NCI-H69 (cell line): ENCODE measurements around the gene KLF7.
"Not testable (repeated sequence)": the region's sequence is repeated elsewhere in the genome, so short reads cannot be mapped to it uniquely, and the experiment has no call there.

Source experiments
- DNase-seq: peaks from one replicate; lab custom pipeline; 2025; lab: John Stamatoyannopoulos, UW

KLF7 gene

GRCh38 chr2:207064128-207064690 is 101.5 kb downstream of the KLF7 start:
- no peak for DNase-seq

DNA sequence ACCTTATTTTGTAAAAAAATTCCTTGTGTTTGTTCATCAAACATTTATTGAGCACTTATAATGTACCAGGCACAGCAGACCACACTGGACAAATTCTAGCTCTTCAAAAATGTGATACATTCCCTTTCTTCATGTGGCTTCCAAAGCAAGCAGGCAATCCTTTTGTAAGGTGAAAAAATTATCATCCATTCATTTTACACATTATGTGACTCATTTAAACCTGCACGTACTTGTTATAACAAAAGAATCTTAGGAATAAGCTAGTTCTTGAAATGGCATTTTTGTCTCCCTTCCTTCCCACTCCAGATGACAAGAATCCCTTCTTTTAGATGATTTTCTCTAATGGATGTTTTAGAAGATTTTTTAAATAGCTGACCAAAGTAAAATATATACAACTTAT is 104.6 kb downstream of the KLF7 start:
- DNase-seq = no peak

GRCh38 chr2:207055257-207055656 is 110.5 kb downstream of the KLF7 start:
- DNase-seq = no peak

DNA sequence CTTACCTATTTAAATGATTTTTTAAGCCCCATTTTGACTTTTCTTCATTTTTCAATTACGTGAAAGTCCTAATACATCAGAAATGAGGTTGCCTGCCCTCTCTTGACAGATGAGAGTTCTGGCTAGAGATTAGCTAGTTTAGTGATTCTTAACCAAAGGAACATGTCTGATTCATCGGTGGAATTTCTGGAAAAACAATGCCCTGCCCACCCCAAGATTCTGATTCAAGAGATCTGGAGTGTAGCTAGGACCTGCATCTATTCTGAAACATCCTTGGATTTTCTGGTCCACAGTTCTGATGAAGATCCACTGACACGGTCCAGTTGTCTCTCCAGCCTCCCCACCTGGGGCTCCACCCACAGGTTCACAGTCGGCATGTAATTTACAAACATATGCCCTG is 111.2 kb downstream of the KLF7 start:
- DNase-seq = no peak

DNA sequence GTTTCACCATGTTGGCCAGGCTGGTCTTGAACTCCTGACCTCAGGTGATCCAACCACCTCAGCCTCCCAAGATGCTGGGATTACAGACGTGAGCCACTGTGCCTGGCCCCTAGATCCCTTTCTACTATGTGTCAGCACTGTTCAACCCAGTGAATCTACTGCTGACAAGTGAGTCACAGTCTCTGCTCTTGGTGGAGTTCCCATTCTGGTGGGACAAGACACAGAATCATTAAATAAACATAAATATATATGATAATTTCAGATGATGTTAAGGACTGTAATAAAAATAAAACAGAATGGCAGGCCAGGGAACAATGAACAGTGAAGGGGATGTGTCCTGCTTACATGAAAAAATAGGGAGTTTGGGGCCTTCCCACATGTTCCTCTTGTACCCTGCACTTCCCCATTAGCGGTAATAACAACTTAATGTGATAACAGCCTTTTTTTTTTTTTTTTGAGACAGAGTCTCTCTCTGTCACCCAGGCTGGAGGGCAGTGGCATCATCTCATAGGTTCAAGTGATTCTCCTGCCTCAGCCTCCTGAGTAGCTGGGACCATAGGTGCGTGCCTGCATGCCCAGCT is 114.3 kb downstream of the KLF7 start:
- DNase-seq = no peak

DNA sequence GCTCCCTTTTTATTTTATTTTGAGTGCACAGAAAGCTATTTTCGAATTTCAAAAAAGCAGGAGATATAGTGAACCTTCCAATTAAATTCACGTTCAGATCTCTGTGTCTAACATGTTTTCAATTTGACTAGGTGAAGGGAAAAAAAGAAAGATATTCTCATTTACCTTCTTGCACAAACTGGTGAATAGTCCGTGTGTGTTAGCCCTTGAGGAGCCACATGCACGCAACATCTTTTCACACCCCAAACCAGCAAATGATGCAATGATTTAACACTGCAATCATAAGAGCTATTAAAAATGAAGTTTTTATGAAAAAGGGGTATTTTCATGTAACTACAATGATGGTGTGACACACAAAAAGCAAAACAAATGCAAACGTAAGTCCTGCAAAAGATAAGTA is 116.6 kb downstream of the KLF7 start:
- DNase-seq = no peak

- DNase-seq = no peak
Measured at GRCh38 chr2:207048416-207048815, 117.3 kb downstream of the KLF7 start.

DNA sequence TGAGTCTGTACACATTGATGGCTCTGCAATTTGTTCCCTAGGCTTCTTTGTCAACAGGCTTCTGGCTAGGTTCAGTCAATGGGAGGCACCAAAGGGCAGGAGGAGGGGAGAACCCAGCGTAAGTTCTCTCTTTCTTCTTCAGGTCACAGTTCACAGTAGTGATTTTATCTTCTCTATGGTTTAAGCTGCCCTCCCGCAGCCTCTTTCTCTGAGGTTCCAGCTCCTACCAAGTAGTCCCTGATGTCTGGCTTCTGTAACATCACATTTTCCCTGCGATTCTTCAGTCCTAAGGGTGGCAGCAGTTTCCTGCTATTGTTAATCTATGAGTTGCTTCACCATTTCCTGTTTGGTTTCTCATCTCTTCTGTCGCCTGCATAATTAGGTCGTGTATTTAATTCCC is 119.0 kb downstream of the KLF7 start:
- peak; percentile 59 for DNase-seq

GRCh38 chr2:207045531-207045930 is 120.2 kb downstream of the KLF7 start:
- no peak for DNase-seq

- DNase-seq = peak; percentile 75
Measured at GRCh38 chr2:207044379-207045362, 121.1 kb downstream of the KLF7 start.

GRCh38 chr2:207042841-207043240 is 122.9 kb downstream of the KLF7 start:
- peak; percentile 91 for DNase-seq

DNA sequence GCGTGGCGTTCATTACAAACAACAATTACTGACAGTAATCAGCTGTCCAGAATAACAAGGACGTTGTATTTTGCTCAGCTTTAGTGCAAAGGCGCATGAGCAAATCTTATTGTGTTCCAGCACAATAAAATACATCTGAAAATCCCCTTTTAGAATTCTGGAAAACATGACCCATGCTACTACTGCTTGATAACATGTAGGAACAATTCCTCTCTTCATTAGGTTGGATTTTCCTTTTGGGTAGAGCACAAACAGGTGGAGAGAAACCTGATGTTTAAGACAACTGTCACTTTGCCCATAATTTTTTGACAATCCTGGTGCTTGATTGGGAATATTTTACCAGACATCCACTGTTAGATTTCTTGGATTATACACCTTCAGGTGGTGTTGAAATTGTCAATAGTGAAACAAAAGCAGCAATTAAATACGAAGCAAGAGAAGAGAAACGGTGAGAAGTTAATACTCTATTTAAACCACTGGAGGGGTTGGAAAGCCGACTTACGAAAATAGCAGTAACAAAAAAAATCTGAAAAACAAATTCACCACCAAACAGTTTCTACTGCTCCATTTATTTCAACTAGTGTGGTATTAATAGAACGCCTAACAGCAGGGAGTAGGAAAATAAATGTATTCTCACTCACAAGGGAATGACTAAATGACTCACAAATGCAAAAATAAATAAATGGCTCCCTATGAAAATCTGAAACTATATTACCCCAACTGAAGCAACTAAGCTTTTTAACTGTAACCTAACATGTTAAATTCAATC is 123.8 kb downstream of the KLF7 start:
- DNase-seq = peak; percentile 52

- peak; percentile 49 for DNase-seq
Measured at GRCh38 chr2:207041279-207041678, 124.5 kb downstream of the KLF7 start.

DNA sequence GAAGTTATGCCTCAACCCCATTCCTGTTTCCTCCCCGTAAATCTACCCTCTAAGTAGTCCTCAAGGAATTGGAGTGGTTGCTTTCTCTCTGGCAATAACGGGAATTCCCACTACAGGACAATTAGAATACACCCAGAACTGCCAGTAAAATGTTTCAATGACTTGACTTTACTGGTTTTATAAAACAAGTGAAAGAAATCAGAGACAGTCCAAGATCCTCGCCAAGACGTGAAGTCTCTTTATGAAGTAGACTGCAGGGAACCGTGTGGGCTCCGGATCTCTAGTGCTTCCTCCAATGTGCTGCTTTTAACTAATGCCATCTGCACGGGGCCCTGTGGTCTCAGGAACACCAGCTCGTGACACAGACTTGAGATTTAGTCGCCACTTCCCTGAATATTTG is 125.1 kb downstream of the KLF7 start:
- DNase-seq = no peak

DNA sequence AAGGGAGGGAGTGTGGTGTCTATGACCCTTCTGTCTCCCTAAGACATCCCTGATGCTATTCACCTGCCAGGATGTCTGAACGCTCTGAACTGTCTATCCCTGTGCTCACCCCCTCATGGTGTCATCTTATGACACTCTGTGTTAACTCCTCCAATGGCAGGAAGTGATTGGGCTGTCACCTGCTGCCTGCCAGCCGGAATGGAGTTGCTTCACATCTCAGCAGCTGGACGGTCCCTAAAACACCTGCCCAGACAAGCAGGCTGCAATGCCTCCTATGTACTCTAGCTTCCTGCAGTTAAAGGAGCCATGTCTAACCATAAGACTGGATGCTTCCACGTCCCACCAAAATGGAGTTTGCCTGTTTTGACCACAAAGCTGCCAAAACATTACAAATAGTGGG is 126.5 kb downstream of the KLF7 start:
- DNase-seq = peak; percentile 71

- no peak for DNase-seq
Measured at GRCh38 chr2:207038299-207038698, 127.4 kb downstream of the KLF7 start.

- no peak for DNase-seq
Measured at GRCh38 chr2:207037896-207038295, 127.9 kb downstream of the KLF7 start.

GRCh38 chr2:207037023-207037422 is 128.7 kb downstream of the KLF7 start:
- DNase-seq = not testable (repeated sequence)

DNA sequence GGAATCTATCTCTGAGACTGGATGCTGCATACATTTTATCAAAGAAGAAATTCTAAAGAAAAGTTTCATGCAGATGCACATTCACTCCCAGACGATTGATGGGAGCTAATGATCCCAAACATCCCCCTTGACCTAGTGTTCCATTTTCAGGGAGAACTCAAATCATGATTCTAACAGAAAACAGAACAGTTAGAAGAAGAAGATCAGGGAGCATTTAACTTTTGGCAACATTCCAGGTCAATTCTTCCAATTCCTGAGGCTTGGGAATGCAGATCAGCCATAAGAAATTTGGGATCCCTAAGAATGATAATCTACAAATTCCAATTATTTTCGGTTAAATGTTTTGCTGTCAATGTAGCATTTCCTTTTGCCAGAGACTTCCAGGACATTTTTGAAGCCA is 129.9 kb downstream of the KLF7 start:
- DNase-seq = no peak

- DNase-seq = no peak
Measured at GRCh38 chr2:207032490-207032889, 133.3 kb downstream of the KLF7 start.
